Pancreas (tissue), 10 donors: ENCODE measurements around the gene ZNF445. TPM values are rescaled to one million over a fixed set of nuclear protein-coding genes. Genes with fewer than 3 reads are reported as not detected.

Source experiments
- ATAC-seq, 4 donors: fragments of 200-7000 bp; cut with Tn5 transposase; one replicate each; pipeline versions ENCODE4 v1.8.0 to v1.9.1; 2020; ENCODE audit warnings: mild to moderate bottlenecking in 4 of 4, moderate library complexity in 4 of 4
- DNase-seq, 6 donors: peaks; one replicate each; pipeline ENCODE4 v3.0.0-alpha.2; 2020
- FAIRE-seq: peaks from 2 replicates; lab custom pipeline; 2012; peaks lifted over from hg19 to GRCh38; lab: Jason Lieb, UNC
- H3K27ac ChIP-seq, 4 donors: fragments of 200-600 bp; sonication (generic); 1 replicate in 3 of 4; 2 replicates in 1 of 4; pipeline versions ENCODE4 v1.5.0 to v1.8.0; 2020
- H3K27me3 ChIP-seq, 4 donors: fragments of 200-600 bp; one replicate each; pipeline ENCODE4 v1.8.0; 2021
- H3K36me3 ChIP-seq, 3 donors: fragments of 200-600 bp; sonication (generic) in 1 of 3; one replicate each; pipeline versions ENCODE4 v1.5.0 to v1.8.0; 2020 to 2021
- H3K4me1 ChIP-seq, 3 donors: fragments of 200-600 bp; one replicate each; pipeline ENCODE4 v1.8.0; 2021
- H3K4me3 ChIP-seq, 4 donors: fragments of 200-600 bp; sonication (generic) in 2 of 4; one replicate each; pipeline versions ENCODE4 v1.5.0 to v1.8.0; 2020 to 2021
- H3K9me3 ChIP-seq, 4 donors: fragments of 200-600 bp; one replicate each; pipeline ENCODE4 v1.8.0; 2021
- CTCF ChIP-seq, 4 donors: fragments of 200-600 bp; sonication (generic) in 3 of 4; IDR thresholded peaks; one replicate each; pipeline versions ENCODE4 v1.5.0 to v1.8.0; 2021; ENCODE audit warnings: antibody characterized with exemption in 4 of 4
- WGBS, 2 donors: extraction: QIAGEN DNeasy Blood & Tissue Kit; methylation state at CpG; one replicate each; pipeline ENCODE4 v1.1.7; 2013; 5-methylcytosine and 5-hydroxymethylcytosine counted together
- intact Hi-C, 3 donors: fragments of 100-400 bp; cut with DNase I; formaldehyde crosslinking; loops; one replicate each; pipeline versions ENCODE4 v1.11.1 to v1.14.2; 2022
- polyA plus RNA-seq, 2 donors: library from polyadenylated mRNA; stranded (reverse); fragments of 200-250 nt; gene quantifications; one replicate each; pipeline ENCODE4 v1.2.3, GENCODE V29; 2013
- total RNA-seq, 6 donors: library from RNA; stranded (reverse); fragmentation: NEBNext Ultra II Directional in 4 of 6; extraction: Animal tissue kit (Norgen Biotek cat#: 25700) in 4 of 6; gene quantifications; one replicate each; pipeline versions ENCODE4 v1.2.1 to v1.2.4, GENCODE V29; 2021 to 2023
- donor health status: healthy with polysubstance abuse.
- donor health status: DM: no; HTN: no; CAD: no; lungs with moderate emphysema.
- donor health status: DM: no; HTN: no; CAD: no.
- donor health status: control.
- donor health status: control.
- donor health status: Bipolar disorder and iron deficiency.
- donor health status: DM: yes; HTN: yes; CAD: no.
- donor health status: DM: no; HTN: no; CAD: no.
- donor health status: DM: no; HTN: no; CAD: no.
- donor health status: DM: yes; HTN: yes; CAD: no.

Gene ZNF445
- total and polyA plus RNA-seq, 8 donors = 3.8 to 12.9 (median 7.5) TPM

- 93 to 95% methylated on average over 1 of the region's 1 CpG for WGBS, 2 donors
- no peak for DNase-seq
- no peaks in the 10 kb centered on the region for H3K36me3 ChIP-seq
- intact Hi-C loops = no loop called here
- H3K4me3 ChIP-seq = no peak overlapping the region
- H3K27ac ChIP-seq = no peak overlapping the region
- FAIRE-seq = no peak
- no peaks in the 10 kb centered on the region for H3K9me3 ChIP-seq
- no peak for ATAC-seq
- H3K27me3 ChIP-seq = no peaks in the 10 kb centered on the region
- TF ChIP-seq CTCF (IDR thresholded peaks at IDR 0.05) = no peak
- no peaks in the 10 kb centered on the region for H3K4me1 ChIP-seq
Observed at GRCh38 chr3:44392489-44392888, 85.0 kb downstream of the ZNF445 start.

- Histone ChIP-seq H3K9me3 (no peaks in the 10 kb centered on the region), H3K4me1 (no peaks in the 10 kb centered on the region), H3K27ac (no peak overlapping the region), H3K27me3 (no peaks in the 10 kb centered on the region), H3K36me3 (no peaks in the 10 kb centered on the region), H3K4me3 (no peak overlapping the region)
- ATAC-seq (no peak), FAIRE-seq (no peak), DNase-seq (peak in 1 of 6 donors; percentile 45)
- 97 to 99% methylated on average over 7 of the region's 7 CpGs for WGBS, 2 donors
- no peak for TF ChIP-seq CTCF (IDR thresholded peaks at IDR 0.05)
- intact Hi-C loops = no loop called here
Observed at GRCh38 chr3:44387404-44387803, 90.1 kb downstream of the ZNF445 start.

Other genes with a start within 250 kb of the ZNF445 start
- not detected for gene TOPAZ1, start 235.8 kb downstream of the ZNF445 start, total RNA-seq
- gene TOPAZ1, start 235.8 kb downstream of the ZNF445 start, polyA plus RNA-seq = not detected
- 10 to 100 TPM in 4 of 6 donors, 1 to 10 TPM in 2; 7.0 to 15.4 (median 12.2) TPM for gene TCAIM, start 138.9 kb downstream of the ZNF445 start, total RNA-seq
- 1 to 10 TPM; 4.9 to 9.4 TPM for gene TCAIM, start 138.9 kb downstream of the ZNF445 start, polyA plus RNA-seq
- gene ZKSCAN7, start 77.5 kb upstream of the ZNF445 start, total RNA-seq = 1 to 10 TPM; 1.3 to 5.2 (median 2.1) TPM
- gene ZKSCAN7, start 77.5 kb upstream of the ZNF445 start, polyA plus RNA-seq = 1 to 10 TPM; 2.4 to 2.5 TPM
- 1 to 10 TPM in 4 of 6 donors, under 1 TPM in 2; 0.66 to 1.9 (median 1.5) TPM for gene ZNF660, start 107.3 kb upstream of the ZNF445 start, total RNA-seq
- gene ZNF660, start 107.3 kb upstream of the ZNF445 start, polyA plus RNA-seq = 1 to 10 TPM in 1 of 2 donors, under 1 TPM in 1; 0.76 to 1.1 TPM
- gene ZNF197, start 147.4 kb upstream of the ZNF445 start, total RNA-seq = 10 to 100 TPM in 1 of 6 donors, 1 to 10 TPM in 5; 5.4 to 12.1 (median 6.7) TPM
- gene ZNF197, start 147.4 kb upstream of the ZNF445 start, polyA plus RNA-seq = 1 to 10 TPM; 5.3 to 7.2 TPM
- 1 to 10 TPM; 2.6 to 5.1 (median 3.0) TPM for gene ZNF35, start 171.1 kb upstream of the ZNF445 start, total RNA-seq
- 1 to 10 TPM; 1.8 to 3.1 TPM for gene ZNF35, start 171.1 kb upstream of the ZNF445 start, polyA plus RNA-seq
- gene ZNF502, start 235.0 kb upstream of the ZNF445 start, total RNA-seq = 1 to 10 TPM; 1.5 to 4.2 (median 2.5) TPM
- 1 to 10 TPM; 3.3 to 5.2 TPM for gene ZNF502, start 235.0 kb upstream of the ZNF445 start, polyA plus RNA-seq